B cell (primary cell): ENCODE results near the gene EEF1AKMT3. TPM values are rescaled to one million over a fixed set of nuclear protein-coding genes. Genes with fewer than 3 reads are reported as not detected.

Experiments used
- ATAC-seq: fragments of 200-7000 bp; cut with Tn5 transposase; one replicate; pipeline ENCODE4 v1.10.0; 2021; ENCODE audit warnings: low read depth, mild to moderate bottlenecking, moderate number of reproducible peaks, moderate library complexity
- CTCF ChIA-PET: fragments of 350-600 bp; sonication (Branson Sonifier 250); formaldehyde crosslinking; loops from one replicate; lab custom pipeline; 2021; ENCODE audit warnings: antibody characterized with exemption, inconsistent platforms; lab: Charles Lee
- POLR2A ChIA-PET: fragments of 350-600 bp; sonication (Branson Sonifier 250); formaldehyde crosslinking; loops from one replicate; lab custom pipeline; 2021; ENCODE audit warnings: antibody characterized with exemption; lab: Charles Lee
- DNase-seq: peaks from one replicate; pipeline ENCODE4 v3.0.0; 2013
- H2AFZ ChIP-seq: 2 replicates; pipeline ENCODE4 v1.6.1; 2012; ENCODE audit warnings: mild to moderate bottlenecking, low read depth, low read length; ENCODE audit not compliant: insufficient read depth, poor library complexity, severe bottlenecking
- H3K27ac ChIP-seq, 2 donors: 1 replicate in 1 of 2; 2 replicates in 1 of 2; pipeline ENCODE4 v1.5.1; 2012 to 2013; ENCODE audit warnings: low read length in 2 of 2, mild to moderate bottlenecking in 2 of 2, moderate library complexity in 1 of 2
- H3K27me3 ChIP-seq, 4 experiments: fragments of 200-600 bp in 1 of 4; sonication (generic) in 1 of 4; replicated peaks in 1 of 4; 1 replicate in 2 of 4; 2 replicates in 2 of 4; pipeline versions ENCODE4 v1.6.1 to v1.7.0; 2013 to 2016; ENCODE audit warnings: low read length in 3 of 4, mild to moderate bottlenecking in 2 of 4, mixed read lengths in 1 of 4, moderate library complexity in 1 of 4; ENCODE audit not compliant: insufficient read depth in 4 of 4, control insufficient read depth in 3 of 4; ENCODE audit errors: control extremely low read depth in 1 of 4
- H3K36me3 ChIP-seq, 2 experiments: replicated peaks in 1 of 2; 1 replicate in 1 of 2; 2 replicates in 1 of 2; pipeline versions ENCODE4 v1.6.1 to v1.7.1; 2013; ENCODE audit warnings: low read length in 1 of 2; ENCODE audit not compliant: insufficient read depth in 2 of 2, control insufficient read depth in 1 of 2; ENCODE audit errors: control extremely low read depth in 1 of 2, extremely low read depth in 1 of 2
- H3K4me1 ChIP-seq, 2 donors: fragments of 200-600 bp in 1 of 2; sonication (generic) in 1 of 2; 1 replicate in 1 of 2; 2 replicates in 1 of 2; pipeline versions ENCODE4 v1.5.1 to v1.6.1; 2013 to 2017; ENCODE audit warnings: low read length in 2 of 2; ENCODE audit not compliant: control insufficient read depth in 2 of 2, insufficient read depth in 2 of 2
- H3K4me2 ChIP-seq: replicated peaks from 2 replicates; pipeline ENCODE3; 2012; ENCODE audit warnings: mild to moderate bottlenecking, low read depth, low read length; ENCODE audit not compliant: poor library complexity, severe bottlenecking
- H3K4me3 ChIP-seq, 5 experiments: fragments of 200-600 bp in 1 of 5; sonication (generic) in 1 of 5; 1 replicate in 3 of 5; 2 replicates in 2 of 5; pipeline versions ENCODE4 v1.5.1 to v1.7.0; 2011 to 2016; ENCODE audit warnings: low read length in 4 of 5, mild to moderate bottlenecking in 4 of 5, low read depth in 2 of 5, control low read depth in 1 of 5, moderate library complexity in 1 of 5; ENCODE audit not compliant: insufficient read depth in 1 of 5; ENCODE audit errors: control extremely low read depth in 1 of 5, extremely low read depth in 1 of 5
- H3K79me2 ChIP-seq: fragments of 200-600 bp; sonication (generic); one replicate; pipeline ENCODE4 v1.6.0; 2016; ENCODE audit warnings: low read length; ENCODE audit not compliant: control insufficient read depth, insufficient read depth
- H3K9ac ChIP-seq: fragments of 200-600 bp; sonication (generic); 2 replicates; pipeline ENCODE4 v1.6.1; 2017; ENCODE audit warnings: mild to moderate bottlenecking, low read length, moderate library complexity
- H3K9me3 ChIP-seq, 3 donors: one replicate each; pipeline versions ENCODE4 v1.6.1 to v1.7.1; 2013; ENCODE audit warnings: low read length in 2 of 3; ENCODE audit not compliant: control insufficient read depth in 2 of 3, insufficient read depth in 1 of 3; ENCODE audit errors: control extremely low read depth in 1 of 3
- H4K20me1 ChIP-seq: 2 replicates; pipeline ENCODE4 v1.6.0; 2012; ENCODE audit warnings: mild to moderate bottlenecking, low read length; ENCODE audit not compliant: insufficient read depth, control insufficient read depth, poor library complexity, severe bottlenecking
- H3K27ac Mint-ChIP-seq: one replicate; pipeline ENCODE4 v1.8.0; 2021; ENCODE audit warnings: mixed read lengths
- H3K27me3 Mint-ChIP-seq: one replicate; pipeline ENCODE4 v1.8.0; 2021; ENCODE audit warnings: mixed read lengths
- H3K4me1 Mint-ChIP-seq: one replicate; pipeline ENCODE4 v1.8.0; 2021; ENCODE audit warnings: mixed read lengths
- H3K4me3 Mint-ChIP-seq: one replicate; pipeline ENCODE4 v1.8.0; 2021; ENCODE audit warnings: mixed read lengths
- H3K9me3 Mint-ChIP-seq: one replicate; pipeline ENCODE4 v1.8.0; 2022; ENCODE audit warnings: mixed read lengths; ENCODE audit not compliant: insufficient read depth
- CTCF ChIP-seq: fragments of 200-600 bp; IDR thresholded peaks from one replicate; pipeline ENCODE4 v1.8.0; 2022; ENCODE audit warnings: antibody characterized with exemption, mild to moderate bottlenecking
- EZH2 ChIP-seq: IDR thresholded peaks from 2 replicates; pipeline ENCODE4 v1.6.1; 2012; ENCODE audit warnings: borderline replicate concordance, low read depth, mild to moderate bottlenecking, moderate library complexity, low read length; ENCODE audit not compliant: insufficient read depth, poor library complexity, severe bottlenecking
- WGBS: methylation state at CpG from one replicate; pipeline ENCODE4 v1.1.5; 2013; ENCODE audit warnings: missing lambda C conversion rate; ENCODE audit not compliant: insufficient coverage; 5-methylcytosine and 5-hydroxymethylcytosine counted together
- intact Hi-C: fragments of 100-400 bp; cut with micrococcal nuclease; formaldehyde crosslinking; loops from one replicate; pipeline ENCODE4 v1.10.0; 2022
- polyA plus RNA-seq: library from polyadenylated mRNA; depleted of rRNA; stranded (reverse); fragments of >200 nt; gene quantifications from 2 replicates; pipeline ENCODE4 v1.2.3, GENCODE V29; 2012
- total RNA-seq, 2 donors: library from RNA; stranded (reverse); fragments of 120-200 nt in 1 of 2; gene quantifications; 1 replicate in 1 of 2; 2 replicates in 1 of 2; pipeline versions ENCODE4 v1.2.3 to v1.2.4, GENCODE V29; 2013 to 2022

Gene EEF1AKMT3
- total and polyA plus RNA-seq, 2 donors (not counting 1 experiment from before 2014, with no cell fraction given), result 0.89 to 1.3 TPM

- DNase-seq (no peak), ATAC-seq (no peak)
- POLR2A ChIA-PET, result no interaction called here
- Histone ChIP-seq H3K27me3 (no peaks in the 10 kb centered on the region), H3K9ac (no peak overlapping the region), H3K79me2 (no peaks in the 10 kb centered on the region), H4K20me1 (peaks cover 7% of the 10 kb centered on the region), H3K36me3 (peaks cover 0 to 62% of the 10 kb centered on the region in 2 experiments), H3K4me1 (peaks cover 8 to 16% of the 10 kb centered on the region in 2 donors), H2AFZ (no peak overlapping the region), H3K4me2 (no peak overlapping the region), H3K4me3 (no peak overlapping the region), H3K9me3 (peaks cover 0 to 7% (median 0%) of the 10 kb centered on the region in 3 donors), H3K27ac (no peak overlapping the region)
- Mint-ChIP-seq H3K4me1 (peaks cover 16% of the 10 kb centered on the region), H3K9me3 (no peaks in the 10 kb centered on the region), H3K4me3 (no peak overlapping the region), H3K27ac (no peak overlapping the region), H3K27me3 (no peaks in the 10 kb centered on the region)
- WGBS, result 96% methylated on average over 15 of the region's 21 CpGs
- CTCF ChIA-PET, result no interaction called here
- intact Hi-C loops, result no loop called here
- TF ChIP-seq EZH2, result no peak
- TF ChIP-seq CTCF, result no peak
Measured at GRCh38 chr12:57727758-57728395, 44.5 kb upstream of the EEF1AKMT3 start.

GRCh38 chr12:57729321-57729844 lies 43.0 kb upstream of the EEF1AKMT3 start:
- H3K27me3 ChIP-seq, result no peaks in the 10 kb centered on the region
- peaks cover 0 to 7% (median 0%) of the 10 kb centered on the region in 3 donors for H3K9me3 ChIP-seq
- peaks cover 0 to 77% of the 10 kb centered on the region in 2 experiments for H3K36me3 ChIP-seq
- intact Hi-C loops, result no loop called here
- TF ChIP-seq CTCF (no peak), EZH2 (no peak)
- no peak overlapping the region for H3K9ac ChIP-seq
- no peaks in the 10 kb centered on the region for H3K79me2 ChIP-seq
- H3K4me3 Mint-ChIP-seq, result no peak overlapping the region
- H2AFZ ChIP-seq, result no peak overlapping the region
- peaks cover 10% of the 10 kb centered on the region for H3K4me1 Mint-ChIP-seq
- POLR2A ChIA-PET, result no interaction called here
- DNase-seq, result no peak
- H3K4me2 ChIP-seq, result no peak overlapping the region
- H3K27ac ChIP-seq, result no peak overlapping the region
- CTCF ChIA-PET, result interaction anchor here (0.7 kb wide), 1 partner anchor 11 kb away, joined by 3 read pairs; no protein-coding TSS in a partner anchor
- no peaks in the 10 kb centered on the region for H3K9me3 Mint-ChIP-seq
- H3K4me1 ChIP-seq, result peaks cover 8 to 16% of the 10 kb centered on the region in 2 donors
- H3K27ac Mint-ChIP-seq, result peak overlapping the region; percentile 21
- peaks cover 7% of the 10 kb centered on the region for H4K20me1 ChIP-seq
- no peak for ATAC-seq
- 71% methylated on average over 3 of the region's 5 CpGs for WGBS
- H3K27me3 Mint-ChIP-seq, result no peaks in the 10 kb centered on the region
- H3K4me3 ChIP-seq, result no peak overlapping the region
